CD4-positive, alpha-beta T cell treated with Interleukin-1 beta for 1 hour (primary cell): ENCODE data around the gene COL17A1.

ENCODE experiments used
- DNase-seq, 2 donors: peaks; one replicate each; pipeline ENCODE4 v3.0.0-alpha.2; 2020 to 2022

The COL17A1 gene

GRCh38 chr10:104096692-104097091 is 11.0 kb upstream of the COL17A1 start:
- DNase-seq: no peak

- no peak for DNase-seq
Observed at GRCh38 chr10:104092749-104093148, 7.1 kb upstream of the COL17A1 start.

- no peak for DNase-seq
Observed at GRCh38 chr10:104090611-104091010, 4.9 kb upstream of the COL17A1 start.

GRCh38 chr10:104089621-104090020 is 3.9 kb upstream of the COL17A1 start:
- DNase-seq: no peak

- DNase-seq: no peak
Observed at GRCh38 chr10:104088239-104088638, 2.6 kb upstream of the COL17A1 start.

GRCh38 chr10:104084482-104085142 is 1.1 kb downstream of the COL17A1 start:
- no peak for DNase-seq

- no peak for DNase-seq
Observed at GRCh38 chr10:104081998-104082397, 3.7 kb downstream of the COL17A1 start.

GRCh38 chr10:104080762-104081161 is 4.9 kb downstream of the COL17A1 start:
- peak in 1 of 2 donors; percentile 20 for DNase-seq

- no peak for DNase-seq
Observed at GRCh38 chr10:104077663-104078151, 8.0 kb downstream of the COL17A1 start.

- DNase-seq: no peak
Observed at GRCh38 chr10:104077247-104077646, 8.4 kb downstream of the COL17A1 start.

- DNase-seq: no peak
Observed at GRCh38 chr10:104076743-104077160, 8.9 kb downstream of the COL17A1 start.

- DNase-seq: no peak
Observed at GRCh38 chr10:104074505-104074904, 11.2 kb downstream of the COL17A1 start.

- DNase-seq: no peak
Observed at GRCh38 chr10:104072786-104073185, 12.9 kb downstream of the COL17A1 start.

GRCh38 chr10:104069613-104070012 is 16.1 kb downstream of the COL17A1 start:
- no peak for DNase-seq

GRCh38 chr10:104067525-104067924 is 18.2 kb downstream of the COL17A1 start:
- DNase-seq: no peak

GRCh38 chr10:104066945-104067344 is 18.7 kb downstream of the COL17A1 start:
- DNase-seq: no peak

GRCh38 chr10:104065748-104066147 is 19.9 kb downstream of the COL17A1 start:
- no peak for DNase-seq

- no peak for DNase-seq
Observed at GRCh38 chr10:104061196-104061595, 24.5 kb downstream of the COL17A1 start.

GRCh38 chr10:104059364-104059763 is 26.3 kb downstream of the COL17A1 start:
- no peak for DNase-seq

GRCh38 chr10:104057717-104058116 is 28.0 kb downstream of the COL17A1 start:
- no peak for DNase-seq

GRCh38 chr10:104056619-104057273 is 28.9 kb downstream of the COL17A1 start:
- DNase-seq: no peak

GRCh38 chr10:104054430-104054829 is 31.2 kb downstream of the COL17A1 start:
- no peak for DNase-seq

- no peak for DNase-seq
Observed at GRCh38 chr10:104053201-104053600, 32.5 kb downstream of the COL17A1 start.

GRCh38 chr10:104052431-104052830 is 33.2 kb downstream of the COL17A1 start:
- no peak for DNase-seq
